Measurements from ENCODE around the gene HOXD3.

The HOXD3 gene

DNA sequence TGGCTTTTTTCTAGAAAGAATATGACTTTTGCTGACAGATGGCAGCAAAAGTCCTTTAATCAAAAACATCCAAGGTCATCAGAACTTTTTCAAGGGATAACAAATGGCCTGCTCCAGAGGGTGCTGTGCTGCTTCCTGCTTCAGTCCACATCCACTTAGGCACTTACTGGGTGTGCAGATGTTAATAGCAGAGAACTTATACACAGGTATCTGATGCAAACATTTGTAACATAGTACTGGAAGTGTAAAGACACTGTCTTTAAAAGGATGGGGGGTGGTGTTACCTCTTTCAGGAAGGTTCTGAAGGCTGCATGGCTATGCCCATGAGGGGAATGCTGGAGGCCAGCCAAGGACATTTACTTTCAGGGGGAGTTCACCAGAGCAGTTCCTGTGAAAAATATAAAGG, 22.1 kb upstream of the HOXD3 start:
- DNase-seq: no peak

GRCh38 chr2:176136374-176137251, 20.5 kb upstream of the HOXD3 start:
- DNase-seq: no peak

GRCh38 chr2:176137252-176137580, 19.9 kb upstream of the HOXD3 start:
- DNase-seq: no peak

GRCh38 chr2:176137906-176138305, 19.2 kb upstream of the HOXD3 start:
- DNase-seq: no peak

GRCh38 chr2:176138526-176138922, 18.6 kb upstream of the HOXD3 start:
- no peak for DNase-seq

DNA sequence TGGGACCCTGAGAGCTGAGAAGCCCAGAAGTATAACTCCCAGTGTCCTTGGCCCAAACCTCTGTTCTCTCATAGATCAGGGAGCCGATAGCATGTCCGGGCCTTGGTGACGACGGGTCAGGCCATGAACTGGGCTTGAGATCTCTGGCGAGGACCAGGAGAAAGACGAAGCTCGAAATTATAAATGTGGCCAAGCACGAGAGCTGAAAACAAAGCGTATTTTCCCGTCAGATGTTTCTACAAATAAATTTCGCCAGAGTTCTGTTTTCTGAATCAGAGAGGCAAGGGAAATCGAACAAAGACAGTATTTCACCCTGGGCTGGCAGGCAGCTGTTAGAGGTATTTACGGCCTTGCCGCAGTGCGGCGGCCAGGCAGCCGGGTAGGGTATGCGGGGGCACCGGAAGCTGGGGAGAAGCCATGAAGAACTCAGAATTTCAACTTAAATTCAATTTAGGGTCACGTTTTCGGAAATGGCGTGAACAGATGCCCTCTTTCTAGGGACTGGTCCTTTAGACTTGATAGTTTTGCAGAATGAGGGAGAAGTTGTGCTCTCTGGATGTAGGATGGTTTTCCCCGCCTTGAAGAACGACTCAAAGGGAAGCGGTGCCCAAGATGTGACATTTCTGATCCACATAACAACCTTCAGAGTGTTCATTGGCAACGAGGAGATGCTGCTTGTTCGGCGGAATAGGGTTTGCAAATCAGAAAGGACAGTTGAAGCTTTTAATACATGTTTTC, 18.0 kb upstream of the HOXD3 start:
- no peak for DNase-seq

- no peak for DNase-seq
These were observed 17.2 kb upstream of the HOXD3 start for GRCh38 chr2:176139661-176140512.

DNA sequence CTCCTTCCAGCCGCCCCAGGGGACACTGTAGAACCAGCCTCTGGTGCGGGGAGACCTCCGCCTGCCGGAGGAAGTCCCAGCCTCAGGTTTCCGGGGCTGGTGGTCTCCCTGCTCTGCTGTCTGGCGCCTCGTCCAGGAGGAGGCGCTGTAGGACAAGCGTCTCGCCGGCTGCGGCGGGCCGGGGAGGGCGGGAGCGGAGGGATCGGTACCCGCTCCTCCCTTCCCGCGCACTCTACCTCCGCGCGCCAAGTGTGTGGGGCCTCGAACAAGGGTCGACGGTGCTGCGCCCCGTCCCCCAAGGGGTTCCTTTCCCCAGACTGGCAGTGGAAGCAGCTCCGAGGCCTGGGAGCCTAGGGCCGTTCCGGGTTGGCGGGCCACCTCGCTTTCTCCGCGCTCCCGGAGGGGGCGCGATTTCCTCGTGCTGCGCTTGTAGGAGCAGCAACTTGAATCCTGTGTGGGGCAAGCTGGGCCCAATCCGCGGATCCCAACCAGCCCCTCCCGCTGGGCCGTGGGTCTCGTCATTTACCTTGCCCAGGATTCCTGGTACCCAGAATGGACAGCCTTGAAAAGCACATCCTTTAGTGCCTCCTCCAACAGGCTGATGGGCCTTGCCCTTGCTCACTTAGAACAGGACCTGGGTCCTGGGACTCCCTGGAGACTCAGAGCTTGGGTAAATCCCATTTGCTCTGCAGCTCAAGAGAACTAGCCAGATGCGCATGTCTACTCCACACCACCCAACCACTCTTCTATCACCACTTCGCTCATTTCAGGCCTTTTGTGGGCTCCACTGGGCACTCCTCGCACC, 16.4 kb upstream of the HOXD3 start:
- no peak for DNase-seq

- no peak for DNase-seq
These were observed 14.8 kb upstream of the HOXD3 start for GRCh38 chr2:176142281-176142680.

DNA sequence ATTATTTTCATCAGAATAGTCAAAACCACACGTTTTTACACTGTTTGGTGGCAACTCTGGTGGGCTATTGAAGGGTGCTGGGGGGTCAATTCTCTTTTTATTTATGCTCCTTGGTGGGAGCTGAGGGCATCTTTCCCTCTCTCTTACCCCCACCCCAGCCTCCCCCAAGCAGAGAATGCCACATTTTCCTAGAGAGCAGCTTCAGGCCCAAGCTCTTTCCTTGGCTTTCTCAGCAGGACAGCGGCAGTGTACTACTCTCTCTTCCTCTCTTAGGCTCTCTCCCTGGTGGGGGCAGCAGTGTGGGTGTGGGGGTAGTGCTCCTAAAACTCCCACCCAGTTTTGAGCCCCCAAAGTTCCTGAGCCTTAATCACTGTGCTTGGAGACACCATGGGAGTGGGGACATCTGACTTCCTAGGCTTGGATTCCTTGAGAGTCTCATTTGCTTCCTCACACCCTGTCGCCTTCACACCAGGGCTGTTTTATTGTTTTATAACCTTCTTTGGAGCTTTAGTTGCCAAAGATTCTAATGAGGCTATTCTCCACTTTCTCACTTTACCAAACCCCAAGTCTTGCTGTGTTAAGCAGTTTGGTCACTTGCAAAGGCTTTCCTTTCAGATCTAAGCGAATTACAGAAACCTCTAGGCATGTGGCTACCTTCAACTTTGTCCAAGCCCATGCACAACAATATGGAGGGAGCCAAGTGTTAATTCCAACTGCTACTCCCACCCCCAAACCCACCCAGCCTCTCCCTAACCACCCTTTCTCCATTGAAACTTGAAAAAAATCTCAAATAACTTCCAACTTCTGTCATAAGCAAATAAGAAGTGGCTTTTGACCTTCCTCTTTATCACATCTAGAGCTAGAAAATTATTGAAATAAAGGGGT, 11.8 kb upstream of the HOXD3 start:
- DNase-seq: no peak

DNA sequence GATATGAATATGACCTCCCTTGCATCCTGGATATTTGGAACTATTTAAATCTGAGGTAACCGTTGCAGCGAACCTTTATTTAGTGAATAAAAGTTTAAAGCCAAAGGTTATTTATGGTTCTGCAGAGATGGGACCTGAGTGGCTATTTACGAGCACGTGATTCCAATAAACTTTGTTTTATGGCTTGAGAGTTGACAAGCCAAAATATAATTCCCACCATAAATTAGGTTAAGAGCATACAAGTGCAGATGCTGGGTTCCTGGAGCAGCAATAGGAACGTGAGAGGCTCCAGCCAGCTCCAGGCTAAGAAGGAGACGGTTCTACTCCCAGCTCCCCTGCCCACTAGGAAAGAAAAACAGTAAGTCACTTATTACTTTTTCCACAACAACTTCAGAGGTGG, 11.0 kb upstream of the HOXD3 start:
- DNase-seq: no peak

- DNase-seq: no peak
These were observed 10.5 kb upstream of the HOXD3 start for GRCh38 chr2:176146645-176147044.

DNA sequence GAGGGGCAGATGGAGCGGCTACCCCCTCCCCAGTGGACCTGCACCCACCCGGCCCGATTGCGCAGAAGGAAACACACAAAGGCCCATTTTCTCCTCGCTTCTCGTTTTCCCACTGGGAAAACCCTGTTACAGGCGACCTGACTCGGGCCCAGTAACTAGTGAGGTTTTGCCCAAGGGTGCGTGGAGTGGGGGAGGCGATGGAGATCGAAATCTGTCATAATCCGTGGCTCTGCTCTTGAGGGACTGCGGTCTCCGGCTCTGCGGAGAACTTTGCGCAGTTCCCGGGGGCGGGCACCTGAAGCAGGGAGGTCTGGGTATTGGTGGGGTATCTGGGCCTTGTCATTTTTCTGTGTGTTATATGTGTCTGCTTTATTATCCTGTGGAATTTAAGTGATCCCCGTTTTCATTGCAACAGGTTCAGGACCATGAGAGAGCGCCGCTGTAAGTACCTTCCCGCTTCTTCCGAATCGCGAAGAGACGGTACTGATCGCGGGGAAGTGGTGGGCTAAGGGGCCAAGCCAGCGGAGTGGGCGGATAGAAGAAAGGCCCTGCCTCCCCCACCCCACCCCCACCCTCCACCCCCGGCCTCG, 9.8 kb upstream of the HOXD3 start:
- DNase-seq: no peak

GRCh38 chr2:176147800-176148496, 9.2 kb upstream of the HOXD3 start:
- DNase-seq: no peak

DNA sequence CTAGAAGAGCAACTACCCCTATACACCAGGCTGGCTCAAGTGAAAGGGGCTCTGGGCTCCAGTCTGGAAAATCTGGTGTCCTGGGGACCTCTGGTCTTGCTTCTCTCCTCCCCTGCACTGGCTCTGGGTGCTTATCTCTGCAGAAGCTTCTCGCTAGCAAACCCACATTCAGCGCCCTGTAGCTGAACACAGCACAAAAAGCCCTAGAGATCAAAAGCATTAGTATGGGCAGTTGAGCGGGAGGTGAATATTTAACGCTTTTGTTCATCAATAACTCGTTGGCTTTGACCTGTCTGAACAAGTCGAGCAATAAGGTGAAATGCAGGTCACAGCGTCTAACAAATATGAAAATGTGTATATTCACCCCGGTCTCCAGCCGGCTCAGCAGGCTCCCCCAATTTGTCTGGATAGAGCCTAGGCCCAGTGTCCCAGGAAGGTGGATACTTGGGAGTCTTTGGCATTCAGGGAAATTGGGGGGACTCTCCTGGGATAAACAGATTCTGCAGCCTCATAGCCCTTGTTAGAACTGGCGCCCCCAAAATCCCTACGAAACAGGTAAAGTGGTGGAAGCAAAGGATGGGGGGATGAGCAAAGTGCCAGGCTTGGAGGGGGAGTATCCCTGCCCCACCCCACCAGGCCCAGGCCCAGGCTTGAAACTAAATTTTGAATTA, 8.2 kb upstream of the HOXD3 start:
- no peak for DNase-seq

GRCh38 chr2:176149481-176149938, 7.6 kb upstream of the HOXD3 start:
- no peak for DNase-seq

DNA sequence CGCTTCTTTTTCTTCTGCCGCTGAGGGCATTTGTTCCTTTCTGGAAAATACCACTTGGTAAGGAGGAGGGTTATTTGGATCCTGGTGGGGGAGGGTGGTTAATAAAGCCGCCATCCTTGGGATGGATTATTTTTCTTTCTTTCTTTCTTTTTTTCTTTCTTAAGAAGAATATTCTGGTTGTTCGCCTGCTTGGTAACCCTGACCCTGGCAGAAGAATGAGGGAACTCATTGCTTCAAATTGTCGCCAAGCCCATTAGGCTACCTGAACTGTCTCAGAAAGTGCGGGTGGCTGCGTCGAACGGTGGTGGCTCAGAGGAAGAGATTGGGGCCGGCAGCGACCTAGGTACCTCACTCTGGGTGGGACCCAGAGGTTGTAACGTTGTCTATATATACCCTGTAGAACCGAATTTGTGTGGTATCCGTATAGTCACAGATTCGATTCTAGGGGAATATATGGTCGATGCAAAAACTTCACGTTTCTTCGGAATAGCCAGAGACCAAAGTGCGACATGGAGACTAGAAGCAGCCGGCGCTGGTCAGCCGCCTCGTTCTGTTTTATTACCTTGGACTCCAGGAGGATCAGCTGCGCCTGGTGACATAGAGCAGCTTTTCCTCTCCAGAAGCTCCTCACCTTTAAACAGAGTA, 7.0 kb upstream of the HOXD3 start:
- no peak for DNase-seq

GRCh38 chr2:176150584-176151441, 6.3 kb upstream of the HOXD3 start:
- DNase-seq: no peak

All from NCI-H1105 treated with DMSO at 0.1 percent for 48 hours (cell line).